GM12865 (cell line): Measurements from ENCODE around the gene BLOC1S3.
A peak's percentile ranks its signal among the peaks of the same experiment; 100 is the strongest.

Experiments
- DNase-seq: peaks from one replicate; pipeline ENCODE4 v3.0.0; 2010; ENCODE audit warnings: low read depth
- H3K4me3 ChIP-seq: 2 replicates; pipeline ENCODE4 v1.5.1; 2011; ENCODE audit warnings: mild to moderate bottlenecking, low read depth, low read length, control low read depth
- TF ChIP-seq, protein P1 (sequence below): IDR thresholded peaks from 2 replicates; pipeline ENCODE4 v1.5.1; 2011; ENCODE audit warnings: low read length, control low read depth, low read depth, inconsistent platforms; ENCODE audit not compliant: insufficient read depth; ENCODE audit errors: missing control alignments

BLOC1S3 gene, protein sequence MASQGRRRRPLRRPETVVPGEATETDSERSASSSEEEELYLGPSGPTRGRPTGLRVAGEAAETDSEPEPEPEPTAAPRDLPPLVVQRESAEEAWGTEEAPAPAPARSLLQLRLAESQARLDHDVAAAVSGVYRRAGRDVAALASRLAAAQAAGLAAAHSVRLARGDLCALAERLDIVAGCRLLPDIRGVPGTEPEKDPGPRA

DNA sequence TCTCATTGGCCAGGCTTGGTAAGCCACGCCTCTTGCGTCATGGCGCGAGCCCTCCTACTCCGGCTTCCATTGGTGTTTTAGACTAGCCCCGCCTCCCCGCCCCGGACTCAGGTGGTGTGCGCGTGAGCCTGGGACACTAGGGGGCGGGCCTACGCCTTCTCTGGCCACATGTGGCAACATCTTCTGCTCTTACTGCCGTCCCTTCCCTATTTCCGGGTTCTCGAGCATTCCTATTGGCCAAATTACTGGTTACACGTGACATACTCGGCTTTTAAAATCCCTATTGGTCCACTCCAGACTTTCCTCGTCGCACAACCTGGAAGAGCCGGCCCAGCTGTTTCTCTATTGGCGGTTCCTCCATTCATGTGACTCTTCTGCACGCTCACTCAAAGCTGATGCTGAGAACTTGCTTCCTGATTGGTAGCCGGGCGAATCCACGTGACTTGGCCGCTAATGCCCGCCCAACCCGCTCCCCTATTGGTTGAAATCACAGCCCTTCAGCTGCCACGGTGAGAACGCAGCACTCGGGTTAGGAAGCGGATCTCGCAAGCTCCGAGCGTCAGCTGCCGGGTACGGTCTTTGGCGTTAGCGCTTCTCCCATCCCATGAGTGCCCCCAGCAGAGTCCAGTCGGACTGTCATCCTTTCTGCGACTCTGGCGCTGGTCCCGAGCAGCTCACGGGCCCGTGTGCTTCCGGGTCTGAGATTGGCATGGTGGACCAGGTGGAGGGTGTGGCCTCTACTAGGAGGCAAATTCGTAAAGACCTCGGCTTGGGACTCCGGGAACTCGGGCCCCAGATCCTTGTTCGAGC, at the start of gene BLOC1S3:
Gene BLOC1S3 (plus strand): TSS at position 523 of the 810 bp plus-strand sequence. CDS start 513 bp downstream, outside the sequence.
- peak within 1 kb of the TSS; percentile 94 for H3K4me3 ChIP-seq
- TF ChIP-seq, protein P1, sequence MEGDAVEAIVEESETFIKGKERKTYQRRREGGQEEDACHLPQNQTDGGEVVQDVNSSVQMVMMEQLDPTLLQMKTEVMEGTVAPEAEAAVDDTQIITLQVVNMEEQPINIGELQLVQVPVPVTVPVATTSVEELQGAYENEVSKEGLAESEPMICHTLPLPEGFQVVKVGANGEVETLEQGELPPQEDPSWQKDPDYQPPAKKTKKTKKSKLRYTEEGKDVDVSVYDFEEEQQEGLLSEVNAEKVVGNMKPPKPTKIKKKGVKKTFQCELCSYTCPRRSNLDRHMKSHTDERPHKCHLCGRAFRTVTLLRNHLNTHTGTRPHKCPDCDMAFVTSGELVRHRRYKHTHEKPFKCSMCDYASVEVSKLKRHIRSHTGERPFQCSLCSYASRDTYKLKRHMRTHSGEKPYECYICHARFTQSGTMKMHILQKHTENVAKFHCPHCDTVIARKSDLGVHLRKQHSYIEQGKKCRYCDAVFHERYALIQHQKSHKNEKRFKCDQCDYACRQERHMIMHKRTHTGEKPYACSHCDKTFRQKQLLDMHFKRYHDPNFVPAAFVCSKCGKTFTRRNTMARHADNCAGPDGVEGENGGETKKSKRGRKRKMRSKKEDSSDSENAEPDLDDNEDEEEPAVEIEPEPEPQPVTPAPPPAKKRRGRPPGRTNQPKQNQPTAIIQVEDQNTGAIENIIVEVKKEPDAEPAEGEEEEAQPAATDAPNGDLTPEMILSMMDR = peak; percentile 36
- peak; percentile 100 for DNase-seq

DNA sequence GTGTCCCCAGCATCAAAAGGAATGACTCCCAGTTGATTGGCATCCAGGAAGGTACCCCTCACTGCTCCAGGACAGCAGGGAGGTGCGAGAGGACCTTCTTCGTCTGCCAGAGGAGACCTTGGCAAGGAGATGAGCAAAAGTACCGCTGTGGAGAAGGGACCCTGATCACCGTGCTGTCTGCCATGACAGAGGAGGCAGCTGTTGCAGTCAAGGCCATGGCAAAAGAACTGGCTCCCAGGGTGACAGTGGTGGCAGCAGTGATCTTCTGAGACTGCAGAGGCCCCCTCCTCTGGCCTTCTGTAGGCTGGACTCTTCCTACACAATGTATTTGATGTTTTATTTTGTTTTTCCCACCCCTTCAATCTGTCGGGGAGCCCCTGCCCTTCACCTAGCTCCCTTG, 49.8 kb upstream of the BLOC1S3 start:
- H3K4me3 ChIP-seq = no peak overlapping the region
- no peak for DNase-seq
- TF ChIP-seq, protein P1 = no peak

DNA sequence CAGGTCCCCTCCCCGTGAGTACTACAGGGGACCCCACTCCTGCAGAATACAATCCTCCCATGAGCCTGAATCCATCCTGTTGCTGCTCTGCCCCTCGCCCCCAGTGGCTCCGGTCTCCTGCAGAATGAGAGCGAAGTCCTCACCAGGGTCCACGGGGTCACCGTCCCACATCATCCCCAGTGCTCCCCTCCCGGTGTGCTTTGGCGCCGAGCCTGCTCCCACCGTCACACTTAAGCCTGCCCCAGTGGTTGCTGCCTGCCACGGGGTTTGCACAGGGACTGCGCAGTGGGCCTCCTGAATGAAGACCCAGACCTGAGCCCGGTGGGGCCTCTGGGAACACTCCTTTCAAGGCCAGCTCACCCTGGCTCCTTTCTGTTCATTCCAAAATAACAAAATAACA, 48.3 kb upstream of the BLOC1S3 start:
- no peak for DNase-seq
- TF ChIP-seq, protein P1 = no peak
- no peak overlapping the region for H3K4me3 ChIP-seq

DNA sequence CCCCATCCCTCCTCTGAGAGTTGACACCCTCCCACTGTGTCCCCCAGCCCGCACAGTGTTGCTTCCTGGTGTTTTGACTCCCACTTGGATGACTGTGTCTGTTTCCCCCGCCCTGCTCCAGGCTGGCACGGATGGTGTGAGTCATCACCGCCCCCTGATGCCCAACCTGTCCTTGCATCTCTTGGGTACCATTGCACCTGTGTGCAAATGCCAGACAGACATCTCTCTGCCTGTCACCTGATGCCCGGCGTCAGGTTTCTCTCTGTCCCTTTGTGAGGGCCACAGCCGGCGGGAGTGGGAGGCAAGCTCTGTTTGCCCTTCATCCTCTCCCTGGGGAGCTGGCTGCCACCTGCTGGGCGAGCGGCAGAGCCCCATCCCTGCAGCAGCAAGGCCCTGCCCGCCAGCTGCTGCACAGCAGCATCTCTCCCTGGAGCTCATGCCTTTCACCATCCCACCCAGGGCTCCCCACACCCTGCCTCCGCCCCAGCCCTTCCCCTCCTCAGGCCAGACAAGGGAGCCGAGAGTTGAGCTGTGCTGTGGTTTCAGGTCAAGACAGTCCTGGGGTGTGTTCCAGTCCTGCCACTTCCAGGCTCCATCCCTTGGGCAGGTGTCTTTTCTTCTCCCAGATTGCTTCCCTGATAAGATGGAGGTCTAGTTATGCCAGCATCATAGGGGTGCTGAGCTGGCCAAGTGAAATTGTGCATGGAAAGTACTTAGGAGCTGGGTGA, 47.5 kb upstream of the BLOC1S3 start:
- TF ChIP-seq, protein P1 = peak; percentile 31
- DNase-seq = peak; percentile 53
- no peak overlapping the region for H3K4me3 ChIP-seq

DNA sequence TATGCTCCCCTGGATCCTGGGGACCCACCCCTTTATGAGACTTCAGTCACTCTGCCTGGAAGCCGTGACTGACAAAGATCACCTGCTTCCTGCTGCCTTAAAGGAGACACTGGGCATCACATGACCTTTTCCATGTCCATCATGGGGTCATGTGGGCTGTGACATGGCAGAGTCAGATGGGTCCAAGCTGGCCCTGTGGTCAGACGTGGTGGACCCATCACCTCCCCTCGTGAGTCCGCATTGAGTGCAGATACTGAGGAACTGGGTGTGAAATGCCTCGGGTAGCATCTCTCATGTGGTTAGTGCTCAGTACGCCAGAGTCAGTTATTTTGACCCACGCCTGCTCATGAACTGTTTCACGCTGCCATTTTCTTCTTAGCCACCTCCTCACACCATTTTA, 44.9 kb upstream of the BLOC1S3 start:
- DNase-seq = no peak
- TF ChIP-seq, protein P1 = no peak
- no peak overlapping the region for H3K4me3 ChIP-seq

DNA sequence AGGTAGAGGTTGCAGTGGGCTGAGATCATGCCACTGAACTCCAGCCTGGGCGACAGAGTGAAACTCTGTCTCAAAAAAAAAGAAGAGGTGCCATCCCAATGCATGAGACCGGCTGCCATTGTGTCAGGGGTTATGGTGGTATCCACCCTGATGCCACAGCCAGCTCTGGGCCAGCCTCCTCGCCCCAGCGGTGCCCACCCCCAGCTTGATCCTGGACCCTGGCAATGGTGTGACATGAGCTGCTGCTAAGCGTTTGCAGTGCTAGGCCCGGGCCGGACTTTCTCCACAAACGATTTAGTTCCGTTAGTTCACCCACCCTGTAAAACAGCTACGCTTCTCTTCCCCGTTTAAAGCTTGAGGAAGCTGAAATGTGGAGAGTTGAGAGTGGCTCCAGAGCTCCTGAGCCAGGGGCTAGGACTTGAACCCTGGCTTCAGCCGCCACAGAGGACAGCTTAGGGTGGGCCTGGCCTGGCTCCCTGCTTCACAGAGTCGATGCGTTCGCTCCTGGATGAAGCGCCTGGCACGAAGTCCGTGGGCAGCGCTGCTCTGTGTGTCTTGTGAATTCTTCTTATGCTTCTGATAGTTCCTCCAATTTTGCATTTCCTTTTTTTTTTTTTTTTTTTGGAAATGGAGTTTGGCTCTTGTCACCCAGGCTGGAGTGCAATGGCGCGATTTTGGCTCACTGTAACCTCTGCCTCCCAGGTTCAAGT, 43.3 kb upstream of the BLOC1S3 start:
- TF ChIP-seq, protein P1 = no peak
- DNase-seq = no peak
- no peak overlapping the region for H3K4me3 ChIP-seq
